ENCODE results near the gene STK24.
A peak's percentile ranks its signal among the peaks of the same experiment; 100 is the strongest.

The STK24 gene

GRCh38 chr13:98549728-98550317 is 27.1 kb downstream of the STK24 start:
- DNase-seq, result no peak

GRCh38 chr13:98549006-98549727 is 27.7 kb downstream of the STK24 start:
- peak; percentile 82 for DNase-seq

- peak; percentile 28 for DNase-seq
Observed at GRCh38 chr13:98548230-98548629, 28.7 kb downstream of the STK24 start.

GRCh38 chr13:98547455-98547854 is 29.5 kb downstream of the STK24 start:
- DNase-seq, result no peak

GRCh38 chr13:98546402-98546801 is 30.5 kb downstream of the STK24 start:
- no peak for DNase-seq

GRCh38 chr13:98544104-98544710 is 32.7 kb downstream of the STK24 start:
- no peak for DNase-seq

- no peak for DNase-seq
Observed at GRCh38 chr13:98543378-98544103, 33.4 kb downstream of the STK24 start.

- no peak for DNase-seq
Observed at GRCh38 chr13:98542568-98543377, 34.1 kb downstream of the STK24 start.

- no peak for DNase-seq
Observed at GRCh38 chr13:98541701-98542203, 35.2 kb downstream of the STK24 start.

GRCh38 chr13:98541191-98541590 is 35.7 kb downstream of the STK24 start:
- DNase-seq, result no peak

- DNase-seq, result no peak
Observed at GRCh38 chr13:98540476-98540875, 36.4 kb downstream of the STK24 start.

- DNase-seq, result no peak
Observed at GRCh38 chr13:98539666-98540065, 37.2 kb downstream of the STK24 start.

- DNase-seq, result no peak
Observed at GRCh38 chr13:98538876-98539275, 38.0 kb downstream of the STK24 start.

GRCh38 chr13:98537740-98538139 is 39.2 kb downstream of the STK24 start:
- DNase-seq, result no peak

GRCh38 chr13:98537306-98537705 is 39.6 kb downstream of the STK24 start:
- DNase-seq, result no peak

- DNase-seq, result no peak
Observed at GRCh38 chr13:98536729-98537128, 40.2 kb downstream of the STK24 start.

GRCh38 chr13:98535501-98536354 is 41.2 kb downstream of the STK24 start:
- no peak for DNase-seq

- DNase-seq, result no peak
Observed at GRCh38 chr13:98534821-98535220, 42.1 kb downstream of the STK24 start.

GRCh38 chr13:98533912-98534311 is 43.0 kb downstream of the STK24 start:
- DNase-seq, result no peak

GRCh38 chr13:98532254-98532653 is 44.7 kb downstream of the STK24 start:
- no peak for DNase-seq

- DNase-seq, result no peak
Observed at GRCh38 chr13:98530217-98530616, 46.7 kb downstream of the STK24 start.

GRCh38 chr13:98529171-98529570 is 47.7 kb downstream of the STK24 start:
- DNase-seq, result no peak
